ENCODE measurements around the gene USP20.

USP20 gene

DNA sequence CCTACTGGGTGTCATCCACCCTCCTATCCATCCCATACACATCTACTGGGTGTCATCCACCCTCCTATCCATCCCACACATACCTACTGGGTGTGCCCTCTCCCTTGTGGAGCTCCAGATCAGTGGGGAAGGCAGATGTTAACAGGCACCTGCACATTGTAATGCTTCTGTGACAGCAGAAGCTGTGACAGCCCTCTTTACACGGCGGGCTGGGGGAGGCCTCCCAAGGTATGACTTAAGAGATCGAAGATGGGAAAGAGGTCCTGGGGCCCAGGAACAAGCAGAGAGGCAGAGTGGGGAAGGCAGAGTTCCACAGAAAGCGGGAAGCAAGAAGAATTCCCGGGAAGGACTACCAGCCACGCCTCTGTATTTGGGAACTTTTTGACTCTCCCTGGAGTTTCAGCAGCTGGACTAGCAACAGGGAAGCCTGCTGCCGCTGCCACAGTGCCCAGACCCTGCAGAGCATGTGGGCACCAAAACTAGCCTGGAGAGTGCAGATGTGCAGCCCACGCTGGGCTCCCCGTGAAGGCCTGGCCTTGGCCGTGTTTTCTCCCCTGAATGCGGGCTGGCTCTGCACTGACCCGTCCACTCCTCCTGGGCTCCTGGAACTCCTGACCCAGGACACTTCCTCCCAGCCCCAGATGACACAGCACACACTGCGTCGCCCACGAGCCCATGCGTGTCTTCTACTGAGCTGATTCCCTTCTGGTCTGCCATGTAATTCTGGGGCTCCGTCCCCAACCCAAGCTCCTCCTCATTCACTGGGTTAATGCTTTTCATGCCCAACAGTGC lies 20.6 kb upstream of the USP20 start:
- Mint-ChIP-seq H3K27me3 (no peaks in the 10 kb centered on the region), H3K4me3 (no peak overlapping the region), H3K9me3 (no peaks in the 10 kb centered on the region), H3K27ac (no peak overlapping the region), H3K36me3 (peaks cover 11% of the 10 kb centered on the region), H3K4me1 (peaks cover 18% of the 10 kb centered on the region)

- Mint-ChIP-seq H3K4me3 (no peak overlapping the region), H3K36me3 (peaks cover 11% of the 10 kb centered on the region), H3K27me3 (no peaks in the 10 kb centered on the region), H3K9me3 (no peaks in the 10 kb centered on the region), H3K27ac (no peak overlapping the region), H3K4me1 (peaks cover 18% of the 10 kb centered on the region)
Observed at GRCh38 chr9:129815278-129815677, 20.0 kb upstream of the USP20 start.

- Mint-ChIP-seq H3K4me3 (no peak overlapping the region), H3K4me1 (peaks cover 18% of the 10 kb centered on the region), H3K9me3 (no peaks in the 10 kb centered on the region), H3K27ac (no peak overlapping the region), H3K27me3 (no peaks in the 10 kb centered on the region), H3K36me3 (peaks cover 11% of the 10 kb centered on the region)
Observed at GRCh38 chr9:129816501-129817435, 18.5 kb upstream of the USP20 start.

DNA sequence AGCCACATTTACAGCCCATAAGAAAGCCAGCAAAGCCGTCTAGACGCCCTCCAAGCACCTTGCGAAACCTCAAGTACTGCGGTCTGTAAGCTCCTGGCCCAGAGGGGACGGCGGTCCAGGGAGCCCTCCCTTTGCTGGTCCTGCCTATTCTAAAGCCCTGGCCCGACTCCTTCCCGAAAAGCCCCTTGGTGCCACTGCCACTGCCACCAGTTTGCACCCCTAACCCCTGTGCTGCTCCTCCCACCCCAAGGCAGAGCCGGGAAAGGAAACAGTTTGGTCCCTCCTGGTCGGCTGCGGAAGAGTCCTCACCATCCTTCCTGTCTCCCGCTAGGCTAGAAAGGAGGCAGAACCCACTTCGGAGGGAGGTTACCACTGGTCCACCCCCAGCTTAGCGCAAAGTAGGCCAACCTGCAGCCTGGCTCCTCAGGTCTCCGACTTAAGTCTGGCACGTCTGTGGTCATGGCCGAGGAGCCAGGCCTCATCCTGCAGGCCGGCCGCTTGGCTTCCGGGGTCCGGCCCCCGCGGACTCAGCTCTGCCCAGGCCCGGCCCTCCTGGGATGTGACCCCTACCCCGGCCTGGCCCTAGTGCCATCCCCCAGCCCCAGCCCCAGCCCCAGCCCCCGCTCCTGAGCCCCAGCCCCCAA lies 12.2 kb upstream of the USP20 start:
- Mint-ChIP-seq H3K27me3 (no peaks in the 10 kb centered on the region), H3K4me3 (peak overlapping the region; percentile 88), H3K36me3 (peaks cover 5% of the 10 kb centered on the region), H3K4me1 (peaks cover 14% of the 10 kb centered on the region), H3K9me3 (no peaks in the 10 kb centered on the region), H3K27ac (no peak overlapping the region)

- H3K9me3 Mint-ChIP-seq: no peaks in the 10 kb centered on the region
- H3K27ac Mint-ChIP-seq: no peak overlapping the region
- H3K36me3 Mint-ChIP-seq: peaks cover 5% of the 10 kb centered on the region
- no peaks in the 10 kb centered on the region for H3K27me3 Mint-ChIP-seq
- H3K4me3 Mint-ChIP-seq: peak overlapping the region; percentile 88
- peaks cover 14% of the 10 kb centered on the region for H3K4me1 Mint-ChIP-seq
Observed at GRCh38 chr9:129823542-129823934, 11.7 kb upstream of the USP20 start.

GRCh38 chr9:129823935-129824601 lies 11.2 kb upstream of the USP20 start, which contains the start of gene TOR1A:
Gene TOR1A, minus strand, starts transcription at chr9:129824136. Its CDS starts 51 bp downstream, at chr9:129824085.
- Mint-ChIP-seq H3K27me3 (no peaks in the 10 kb centered on the region), H3K9me3 (no peaks in the 10 kb centered on the region), H3K4me3 (peak within 1 kb of the TSS; percentile 88), H3K4me1 (peaks cover 11% of the 10 kb centered on the region), H3K27ac (peak within 1 kb of the TSS; percentile 90), H3K36me3 (peaks cover 3% of the 10 kb centered on the region)

DNA sequence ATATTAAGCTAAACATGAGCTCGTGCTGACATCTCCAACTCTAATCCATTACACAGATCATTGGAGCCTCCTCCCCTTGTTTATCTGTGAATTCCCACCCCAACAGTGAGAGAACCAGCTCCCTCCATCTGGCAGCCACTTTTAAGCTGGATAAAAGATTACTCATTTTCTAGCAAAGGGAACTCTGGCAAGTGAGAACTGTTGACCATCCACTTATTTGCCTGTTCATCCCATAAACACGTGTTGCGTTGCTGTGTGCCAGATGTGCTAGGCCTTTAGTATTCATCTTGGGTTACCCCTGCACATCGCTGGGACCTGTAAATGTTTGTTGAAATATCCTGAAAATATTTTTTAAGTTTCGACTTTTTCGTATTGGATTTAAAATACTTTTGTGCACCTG lies 8.9 kb upstream of the USP20 start:
- H3K4me1 Mint-ChIP-seq: peaks cover 11% of the 10 kb centered on the region
- no peaks in the 10 kb centered on the region for H3K9me3 Mint-ChIP-seq
- no peak overlapping the region for H3K4me3 Mint-ChIP-seq
- no peaks in the 10 kb centered on the region for H3K27me3 Mint-ChIP-seq
- H3K27ac Mint-ChIP-seq: no peak overlapping the region
- H3K36me3 Mint-ChIP-seq: peaks cover 3% of the 10 kb centered on the region

DNA sequence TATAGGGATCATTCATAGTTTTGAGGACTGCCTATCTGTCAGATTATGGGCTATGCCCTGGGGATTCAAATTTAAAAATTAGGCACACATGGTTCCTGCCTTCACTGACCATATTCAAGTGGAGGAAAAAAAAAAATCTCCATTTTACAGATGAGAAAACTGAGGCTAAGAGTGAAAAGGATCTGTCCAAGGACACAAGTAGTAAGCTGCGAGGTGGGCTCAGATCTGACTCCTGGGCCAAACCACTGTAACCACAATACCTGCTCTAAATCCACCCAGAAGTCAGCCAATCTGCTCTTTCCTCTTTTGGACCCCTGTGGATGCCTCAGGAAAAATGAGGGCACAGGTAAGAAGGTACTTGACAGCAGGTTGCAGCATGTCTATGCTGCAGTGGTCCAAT lies 8.5 kb upstream of the USP20 start:
- Mint-ChIP-seq H3K27ac (no peak overlapping the region), H3K36me3 (peaks cover 3% of the 10 kb centered on the region), H3K4me3 (no peak overlapping the region), H3K4me1 (peaks cover 11% of the 10 kb centered on the region), H3K27me3 (no peaks in the 10 kb centered on the region), H3K9me3 (no peaks in the 10 kb centered on the region)

- H3K36me3 Mint-ChIP-seq: peaks cover 3% of the 10 kb centered on the region
- peaks cover 4% of the 10 kb centered on the region for H3K4me1 Mint-ChIP-seq
- no peaks in the 10 kb centered on the region for H3K9me3 Mint-ChIP-seq
- no peak overlapping the region for H3K4me3 Mint-ChIP-seq
- no peaks in the 10 kb centered on the region for H3K27me3 Mint-ChIP-seq
- no peak overlapping the region for H3K27ac Mint-ChIP-seq
Observed at GRCh38 chr9:129828051-129828450, 7.2 kb upstream of the USP20 start.

- no peaks in the 10 kb centered on the region for H3K27me3 Mint-ChIP-seq
- no peak overlapping the region for H3K27ac Mint-ChIP-seq
- H3K9me3 Mint-ChIP-seq: no peaks in the 10 kb centered on the region
- H3K36me3 Mint-ChIP-seq: peaks cover 6% of the 10 kb centered on the region
- H3K4me3 Mint-ChIP-seq: no peak overlapping the region
- peaks cover 12% of the 10 kb centered on the region for H3K4me1 Mint-ChIP-seq
Observed at GRCh38 chr9:129828969-129829368, 6.3 kb upstream of the USP20 start.

- peaks cover 42% of the 10 kb centered on the region for H3K4me1 Mint-ChIP-seq
- H3K27me3 Mint-ChIP-seq: no peaks in the 10 kb centered on the region
- peak overlapping the region; percentile 98 for H3K4me3 Mint-ChIP-seq
- H3K9me3 Mint-ChIP-seq: no peaks in the 10 kb centered on the region
- H3K27ac Mint-ChIP-seq: no peak overlapping the region
- H3K36me3 Mint-ChIP-seq: peaks cover 6% of the 10 kb centered on the region
Observed at GRCh38 chr9:129832982-129833381, 2.3 kb upstream of the USP20 start.

- Mint-ChIP-seq H3K4me1 (peaks cover 58% of the 10 kb centered on the region), H3K36me3 (peaks cover 6% of the 10 kb centered on the region)
Observed at GRCh38 chr9:129834489-129835127, 650 bp upstream of the USP20 start.

GRCh38 chr9:129835860-129836223 lies 584 bp downstream of the USP20 start:
- Mint-ChIP-seq H3K4me3 (peak overlapping the region; percentile 95), H3K4me1 (peaks cover 68% of the 10 kb centered on the region), H3K36me3 (peaks cover 6% of the 10 kb centered on the region), H3K9me3 (no peaks in the 10 kb centered on the region), H3K27ac (peak overlapping the region; percentile 56), H3K27me3 (no peaks in the 10 kb centered on the region)

More at GRCh38 chr9:129834489-129835127, 650 bp upstream of the USP20 start:
- H3K27me3 Mint-ChIP-seq: no peaks in the 10 kb centered on the region
- H3K9me3 Mint-ChIP-seq: no peaks in the 10 kb centered on the region
- peak overlapping the region; percentile 98 for H3K27ac Mint-ChIP-seq
- H3K4me3 Mint-ChIP-seq: peak overlapping the region; percentile 98

GRCh38 chr9:129836311-129837007 lies 1.2 kb downstream of the USP20 start:
- peak overlapping the region; percentile 95 for H3K4me3 Mint-ChIP-seq
- H3K4me1 Mint-ChIP-seq: peaks cover 74% of the 10 kb centered on the region
- H3K9me3 Mint-ChIP-seq: no peaks in the 10 kb centered on the region
- H3K27ac Mint-ChIP-seq: peak overlapping the region; percentile 56
- H3K36me3 Mint-ChIP-seq: peaks cover 6% of the 10 kb centered on the region
- H3K27me3 Mint-ChIP-seq: no peaks in the 10 kb centered on the region
